Progenitor cell of endocrine pancreas (in vitro differentiated cells): ENCODE data around the gene ECI1. TPM values are rescaled to one million over a fixed set of nuclear protein-coding genes. Genes with fewer than 3 reads are reported as not detected.
"Not testable (repeated sequence)": the region's sequence is repeated elsewhere in the genome, so short reads cannot be mapped to it uniquely, and the experiment has no call there.

Experiments used
- DNase-seq: peaks from one replicate; pipeline ENCODE4 v3.0.0; 2021; ENCODE audit warnings: low spot score; ENCODE audit not compliant: unreplicated experiment
- H3K27ac Mint-ChIP-seq: 2 replicates; pipeline ENCODE4 v1.8.0; 2021; ENCODE audit warnings: mild to moderate bottlenecking, moderate library complexity, mixed read lengths
- H3K27me3 Mint-ChIP-seq: 2 replicates; pipeline ENCODE4 v1.8.0; 2021; ENCODE audit warnings: mixed read lengths
- H3K36me3 Mint-ChIP-seq: 2 replicates; pipeline ENCODE4 v1.8.0; 2022; ENCODE audit warnings: mixed read lengths; ENCODE audit not compliant: insufficient read depth
- H3K4me1 Mint-ChIP-seq: 2 replicates; pipeline ENCODE4 v1.8.0; 2021; ENCODE audit warnings: low read depth, mixed read lengths
- H3K4me3 Mint-ChIP-seq: 2 replicates; pipeline ENCODE4 v1.8.0; 2021; ENCODE audit warnings: low read depth, mild to moderate bottlenecking, moderate library complexity, mixed read lengths
- H3K9me3 Mint-ChIP-seq: 2 replicates; pipeline ENCODE4 v1.8.0; 2021; ENCODE audit warnings: low read depth, mixed read lengths
- CTCF ChIP-seq: fragments of 200-600 bp; sonication (generic); IDR thresholded peaks from one replicate; pipeline ENCODE4 v1.5.0; 2021; ENCODE audit warnings: antibody characterized with exemption, mild to moderate bottlenecking; ENCODE audit not compliant: unreplicated experiment
- total RNA-seq: library from RNA; stranded (reverse); gene quantifications from 2 replicates; pipeline ENCODE4 v1.2.1, GENCODE V29; 2021

The ECI1 gene
- total RNA-seq, 1 donor from 2014 or later = 72.6 TPM

- peaks cover 7% of the 10 kb centered on the region for H3K4me1 Mint-ChIP-seq
- no peak overlapping the region for H3K27ac Mint-ChIP-seq
- H3K9me3 Mint-ChIP-seq = no peaks in the 10 kb centered on the region
- no peak for TF ChIP-seq CTCF
- H3K4me3 Mint-ChIP-seq = no peak overlapping the region
- H3K27me3 Mint-ChIP-seq = no peaks in the 10 kb centered on the region
- H3K36me3 Mint-ChIP-seq = peaks cover 31% of the 10 kb centered on the region
- no peak for DNase-seq
Measured at GRCh38 chr16:2260250-2260649, 8.9 kb upstream of the ECI1 start.

GRCh38 chr16:2258530-2258929 is 7.1 kb upstream of the ECI1 start:
- H3K4me1 Mint-ChIP-seq, H3K4me3 Mint-ChIP-seq, H3K27ac Mint-ChIP-seq: not testable (repeated sequence)

GRCh38 chr16:2257726-2258125 is 6.3 kb upstream of the ECI1 start:
- no peaks in the 10 kb centered on the region for H3K4me1 Mint-ChIP-seq
- no peak for DNase-seq

More at GRCh38 chr16:2258530-2258929, 7.1 kb upstream of the ECI1 start:
- not testable (repeated sequence) for DNase-seq, H3K27me3 Mint-ChIP-seq, H3K9me3 Mint-ChIP-seq
- H3K36me3 Mint-ChIP-seq = peaks cover 31% of the 10 kb centered on the region

GRCh38 chr16:2256531-2257140 is 5.2 kb upstream of the ECI1 start:
- H3K4me1 Mint-ChIP-seq = peaks cover 4% of the 10 kb centered on the region
- no peak overlapping the region for H3K27ac Mint-ChIP-seq
- TF ChIP-seq CTCF = no peak
- peaks cover 27% of the 10 kb centered on the region for H3K36me3 Mint-ChIP-seq
- H3K4me3 Mint-ChIP-seq = no peak overlapping the region
- H3K27me3 Mint-ChIP-seq = no peaks in the 10 kb centered on the region
- DNase-seq = no peak
- no peaks in the 10 kb centered on the region for H3K9me3 Mint-ChIP-seq

More at GRCh38 chr16:2257726-2258125, 6.3 kb upstream of the ECI1 start:
- Mint-ChIP-seq H3K9me3 (no peaks in the 10 kb centered on the region), H3K4me3 (no peak overlapping the region), H3K36me3 (peaks cover 35% of the 10 kb centered on the region), H3K27ac (no peak overlapping the region), H3K27me3 (no peaks in the 10 kb centered on the region)
- TF ChIP-seq CTCF = no peak

- no peaks in the 10 kb centered on the region for H3K27me3 Mint-ChIP-seq
- DNase-seq = no peak
- no peak for TF ChIP-seq CTCF
- H3K4me1 Mint-ChIP-seq = peaks cover 7% of the 10 kb centered on the region
- H3K4me3 Mint-ChIP-seq = no peak overlapping the region
- H3K27ac Mint-ChIP-seq = peak overlapping the region; percentile 69
- H3K36me3 Mint-ChIP-seq = peaks cover 23% of the 10 kb centered on the region
- no peaks in the 10 kb centered on the region for H3K9me3 Mint-ChIP-seq
Measured at GRCh38 chr16:2253293-2253692, 1.9 kb upstream of the ECI1 start.

- Mint-ChIP-seq H3K27ac (peak overlapping the region; percentile 69), H3K4me1 (peaks cover 7% of the 10 kb centered on the region), H3K27me3 (no peaks in the 10 kb centered on the region), H3K4me3 (no peak overlapping the region), H3K9me3 (no peaks in the 10 kb centered on the region), H3K36me3 (peaks cover 21% of the 10 kb centered on the region)
- no peak for DNase-seq
- TF ChIP-seq CTCF = no peak
Measured at GRCh38 chr16:2252806-2253148, 1.4 kb upstream of the ECI1 start.
